ENCODE data around the gene GSG1L2. TPM values are rescaled to one million over a fixed set of nuclear protein-coding genes. Genes with fewer than 3 reads are reported as not detected.

GSG1L2 gene
- polyA plus RNA-seq, 2 of the 4 experiments (the other 2 are of a cell fraction): not detected

DNA sequence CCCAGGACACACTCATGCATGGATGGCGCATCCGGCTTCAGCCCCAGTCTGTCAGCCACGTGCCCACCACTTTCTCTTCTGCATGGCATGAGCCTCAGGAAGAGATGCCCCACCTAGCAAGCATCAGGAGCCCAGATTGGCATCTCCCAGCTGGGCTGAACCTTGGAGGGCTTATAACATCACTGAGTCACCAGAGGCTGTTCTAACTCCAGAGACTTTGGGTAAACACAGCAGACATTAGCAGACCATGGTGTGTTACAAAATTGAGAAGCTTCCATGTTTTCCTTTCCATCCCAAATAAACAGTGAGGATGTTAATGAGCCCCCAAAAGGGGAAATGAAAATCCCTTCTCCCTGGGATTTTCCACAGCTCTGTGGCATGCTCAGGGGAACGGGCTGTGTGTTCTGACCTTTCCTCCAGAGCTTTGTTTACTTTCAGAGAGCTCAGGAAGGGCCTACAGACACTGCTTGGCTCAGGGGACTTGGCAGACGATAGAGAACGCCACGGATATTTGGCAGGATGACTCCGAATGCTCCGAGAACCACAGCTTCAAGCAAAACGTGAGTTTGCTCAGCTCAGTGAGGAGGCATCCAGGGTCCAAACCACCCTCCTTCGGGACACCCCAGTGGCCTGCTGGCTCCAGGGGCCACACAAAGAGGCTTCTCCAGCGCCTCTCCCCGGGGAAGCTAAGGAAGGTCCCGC lies 20.3 kb upstream of the GSG1L2 start (continued):
- TF ChIP-seq, protein P1, sequence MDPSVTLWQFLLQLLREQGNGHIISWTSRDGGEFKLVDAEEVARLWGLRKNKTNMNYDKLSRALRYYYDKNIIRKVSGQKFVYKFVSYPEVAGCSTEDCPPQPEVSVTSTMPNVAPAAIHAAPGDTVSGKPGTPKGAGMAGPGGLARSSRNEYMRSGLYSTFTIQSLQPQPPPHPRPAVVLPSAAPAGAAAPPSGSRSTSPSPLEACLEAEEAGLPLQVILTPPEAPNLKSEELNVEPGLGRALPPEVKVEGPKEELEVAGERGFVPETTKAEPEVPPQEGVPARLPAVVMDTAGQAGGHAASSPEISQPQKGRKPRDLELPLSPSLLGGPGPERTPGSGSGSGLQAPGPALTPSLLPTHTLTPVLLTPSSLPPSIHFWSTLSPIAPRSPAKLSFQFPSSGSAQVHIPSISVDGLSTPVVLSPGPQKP (IDR thresholded peaks at IDR 0.05; ENCODE audit: low read depth, low read length): no peak
- TF ChIP-seq RCOR1 (IDR thresholded peaks at IDR 0.05; ENCODE audit: low read depth, low read length): no peak
- TF ChIP-seq POLR2AphosphoS2 (conservative IDR thresholded peaks at IDR 0.05; ENCODE audit: low read length): no peak
- no peak for TF ChIP-seq SREBF2 (IDR thresholded peaks at IDR 0.05)
- TF ChIP-seq, protein P2, sequence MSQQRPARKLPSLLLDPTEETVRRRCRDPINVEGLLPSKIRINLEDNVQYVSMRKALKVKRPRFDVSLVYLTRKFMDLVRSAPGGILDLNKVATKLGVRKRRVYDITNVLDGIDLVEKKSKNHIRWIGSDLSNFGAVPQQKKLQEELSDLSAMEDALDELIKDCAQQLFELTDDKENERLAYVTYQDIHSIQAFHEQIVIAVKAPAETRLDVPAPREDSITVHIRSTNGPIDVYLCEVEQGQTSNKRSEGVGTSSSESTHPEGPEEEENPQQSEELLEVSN (IDR thresholded peaks at IDR 0.05; ENCODE audit: borderline replicate concordance, low read depth): peak; percentile 85
- no peak for TF ChIP-seq EHMT2 (IDR thresholded peaks at IDR 0.05; ENCODE audit: low read depth)
- TF ChIP-seq ZNF302 (CRISPR knock-in tag; IDR thresholded peaks at IDR 0.05): peak; percentile 84; the same call in 1 of the 2 replicates
- TF ChIP-seq HEYL (CRISPR knock-in tag; IDR thresholded peaks at IDR 0.05): peak; percentile 75; the same call in 1 of the 2 replicates
- no peak for TF ChIP-seq POLR2A (IDR thresholded peaks at IDR 0.05; ENCODE audit: low read length)
- TF ChIP-seq EHF (CRISPR knock-in tag; IDR thresholded peaks at IDR 0.05): peak; percentile 86; the same call in 1 of the 2 replicates
- 0 out of 2 replicates have a peak, but pooled peaks have one; percentile 17 for TF ChIP-seq RFX5 (IDR thresholded peaks at IDR 0.05)
- TF ChIP-seq, protein P3, sequence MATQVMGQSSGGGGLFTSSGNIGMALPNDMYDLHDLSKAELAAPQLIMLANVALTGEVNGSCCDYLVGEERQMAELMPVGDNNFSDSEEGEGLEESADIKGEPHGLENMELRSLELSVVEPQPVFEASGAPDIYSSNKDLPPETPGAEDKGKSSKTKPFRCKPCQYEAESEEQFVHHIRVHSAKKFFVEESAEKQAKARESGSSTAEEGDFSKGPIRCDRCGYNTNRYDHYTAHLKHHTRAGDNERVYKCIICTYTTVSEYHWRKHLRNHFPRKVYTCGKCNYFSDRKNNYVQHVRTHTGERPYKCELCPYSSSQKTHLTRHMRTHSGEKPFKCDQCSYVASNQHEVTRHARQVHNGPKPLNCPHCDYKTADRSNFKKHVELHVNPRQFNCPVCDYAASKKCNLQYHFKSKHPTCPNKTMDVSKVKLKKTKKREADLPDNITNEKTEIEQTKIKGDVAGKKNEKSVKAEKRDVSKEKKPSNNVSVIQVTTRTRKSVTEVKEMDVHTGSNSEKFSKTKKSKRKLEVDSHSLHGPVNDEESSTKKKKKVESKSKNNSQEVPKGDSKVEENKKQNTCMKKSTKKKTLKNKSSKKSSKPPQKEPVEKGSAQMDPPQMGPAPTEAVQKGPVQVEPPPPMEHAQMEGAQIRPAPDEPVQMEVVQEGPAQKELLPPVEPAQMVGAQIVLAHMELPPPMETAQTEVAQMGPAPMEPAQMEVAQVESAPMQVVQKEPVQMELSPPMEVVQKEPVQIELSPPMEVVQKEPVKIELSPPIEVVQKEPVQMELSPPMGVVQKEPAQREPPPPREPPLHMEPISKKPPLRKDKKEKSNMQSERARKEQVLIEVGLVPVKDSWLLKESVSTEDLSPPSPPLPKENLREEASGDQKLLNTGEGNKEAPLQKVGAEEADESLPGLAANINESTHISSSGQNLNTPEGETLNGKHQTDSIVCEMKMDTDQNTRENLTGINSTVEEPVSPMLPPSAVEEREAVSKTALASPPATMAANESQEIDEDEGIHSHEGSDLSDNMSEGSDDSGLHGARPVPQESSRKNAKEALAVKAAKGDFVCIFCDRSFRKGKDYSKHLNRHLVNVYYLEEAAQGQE (IDR thresholded peaks at IDR 0.05): no peak
- TF ChIP-seq ZSCAN20 (CRISPR knock-in tag; IDR thresholded peaks at IDR 0.05): peak; percentile 86
- TF ChIP-seq NR3C1 (IDR thresholded peaks at IDR 0.05): no peak
- peak; percentile 83 to 88 for TF ChIP-seq EP300 (IDR thresholded peaks at IDR 0.05)
- TF ChIP-seq TP53 (CRISPR knock-in tag; IDR thresholded peaks at IDR 0.05): no peak
- peak; percentile 85; the same call in 1 of the 2 replicates for TF ChIP-seq FOXS1 (CRISPR knock-in tag; IDR thresholded peaks at IDR 0.05)
- 0 out of 2 replicates have a peak, but pooled peaks have one; percentile 40 for TF ChIP-seq RARB (CRISPR knock-in tag; IDR thresholded peaks at IDR 0.05)
- TF ChIP-seq JUNB (IDR thresholded peaks at IDR 0.05): peak; percentile 92
- TF ChIP-seq, protein P4, sequence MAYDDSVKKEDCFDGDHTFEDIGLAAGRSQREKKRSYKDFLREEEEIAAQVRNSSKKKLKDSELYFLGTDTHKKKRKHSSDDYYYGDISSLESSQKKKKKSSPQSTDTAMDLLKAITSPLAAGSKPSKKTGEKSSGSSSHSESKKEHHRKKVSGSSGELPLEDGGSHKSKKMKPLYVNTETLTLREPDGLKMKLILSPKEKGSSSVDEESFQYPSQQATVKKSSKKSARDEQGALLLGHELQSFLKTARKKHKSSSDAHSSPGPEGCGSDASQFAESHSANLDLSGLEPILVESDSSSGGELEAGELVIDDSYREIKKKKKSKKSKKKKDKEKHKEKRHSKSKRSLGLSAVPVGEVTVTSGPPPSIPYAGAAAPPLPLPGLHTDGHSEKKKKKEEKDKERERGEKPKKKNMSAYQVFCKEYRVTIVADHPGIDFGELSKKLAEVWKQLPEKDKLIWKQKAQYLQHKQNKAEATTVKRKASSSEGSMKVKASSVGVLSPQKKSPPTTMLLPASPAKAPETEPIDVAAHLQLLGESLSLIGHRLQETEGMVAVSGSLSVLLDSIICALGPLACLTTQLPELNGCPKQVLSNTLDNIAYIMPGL (CRISPR knock-in tag; IDR thresholded peaks at IDR 0.05; ENCODE audit: borderline replicate concordance): 0 out of 2 replicates have a peak, but pooled peaks have one; percentile 20
- peak; percentile 89 to 91; a peak in 4 of 5 replicates for TF ChIP-seq JUN (IDR thresholded peaks at IDR 0.05)
- TF ChIP-seq, protein P5, sequence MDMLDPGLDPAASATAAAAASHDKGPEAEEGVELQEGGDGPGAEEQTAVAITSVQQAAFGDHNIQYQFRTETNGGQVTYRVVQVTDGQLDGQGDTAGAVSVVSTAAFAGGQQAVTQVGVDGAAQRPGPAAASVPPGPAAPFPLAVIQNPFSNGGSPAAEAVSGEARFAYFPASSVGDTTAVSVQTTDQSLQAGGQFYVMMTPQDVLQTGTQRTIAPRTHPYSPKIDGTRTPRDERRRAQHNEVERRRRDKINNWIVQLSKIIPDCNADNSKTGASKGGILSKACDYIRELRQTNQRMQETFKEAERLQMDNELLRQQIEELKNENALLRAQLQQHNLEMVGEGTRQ (IDR thresholded peaks at IDR 0.05): peak; percentile 74
- no peak for TF ChIP-seq CBX8 (IDR thresholded peaks at IDR 0.05)
- no peak for TF ChIP-seq CHD4 (IDR thresholded peaks at IDR 0.05; ENCODE audit: borderline replicate concordance)
- peak; percentile 93 for TF ChIP-seq GATA3 (IDR thresholded peaks at IDR 0.05; ENCODE audit: borderline replicate concordance)
- TF ChIP-seq HOXA7 (CRISPR knock-in tag; IDR thresholded peaks at IDR 0.05): peak; percentile 84
- no peak for TF ChIP-seq MAZ (IDR thresholded peaks at IDR 0.05; ENCODE audit: borderline replicate concordance, low read depth, low read length)
- TF ChIP-seq HDAC2 (IDR thresholded peaks at IDR 0.05): no peak
- peak; percentile 95; the same call in 1 of the 2 replicates for TF ChIP-seq HOXB13 (CRISPR knock-in tag; IDR thresholded peaks at IDR 0.05; ENCODE audit: low read depth)
- TF ChIP-seq, protein P6, sequence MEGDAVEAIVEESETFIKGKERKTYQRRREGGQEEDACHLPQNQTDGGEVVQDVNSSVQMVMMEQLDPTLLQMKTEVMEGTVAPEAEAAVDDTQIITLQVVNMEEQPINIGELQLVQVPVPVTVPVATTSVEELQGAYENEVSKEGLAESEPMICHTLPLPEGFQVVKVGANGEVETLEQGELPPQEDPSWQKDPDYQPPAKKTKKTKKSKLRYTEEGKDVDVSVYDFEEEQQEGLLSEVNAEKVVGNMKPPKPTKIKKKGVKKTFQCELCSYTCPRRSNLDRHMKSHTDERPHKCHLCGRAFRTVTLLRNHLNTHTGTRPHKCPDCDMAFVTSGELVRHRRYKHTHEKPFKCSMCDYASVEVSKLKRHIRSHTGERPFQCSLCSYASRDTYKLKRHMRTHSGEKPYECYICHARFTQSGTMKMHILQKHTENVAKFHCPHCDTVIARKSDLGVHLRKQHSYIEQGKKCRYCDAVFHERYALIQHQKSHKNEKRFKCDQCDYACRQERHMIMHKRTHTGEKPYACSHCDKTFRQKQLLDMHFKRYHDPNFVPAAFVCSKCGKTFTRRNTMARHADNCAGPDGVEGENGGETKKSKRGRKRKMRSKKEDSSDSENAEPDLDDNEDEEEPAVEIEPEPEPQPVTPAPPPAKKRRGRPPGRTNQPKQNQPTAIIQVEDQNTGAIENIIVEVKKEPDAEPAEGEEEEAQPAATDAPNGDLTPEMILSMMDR (IDR thresholded peaks at IDR 0.05): no peak
- TF ChIP-seq, protein P7, sequence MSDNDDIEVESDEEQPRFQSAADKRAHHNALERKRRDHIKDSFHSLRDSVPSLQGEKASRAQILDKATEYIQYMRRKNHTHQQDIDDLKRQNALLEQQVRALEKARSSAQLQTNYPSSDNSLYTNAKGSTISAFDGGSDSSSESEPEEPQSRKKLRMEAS (IDR thresholded peaks at IDR 0.05): peak; percentile 98
- TF ChIP-seq, protein P8, sequence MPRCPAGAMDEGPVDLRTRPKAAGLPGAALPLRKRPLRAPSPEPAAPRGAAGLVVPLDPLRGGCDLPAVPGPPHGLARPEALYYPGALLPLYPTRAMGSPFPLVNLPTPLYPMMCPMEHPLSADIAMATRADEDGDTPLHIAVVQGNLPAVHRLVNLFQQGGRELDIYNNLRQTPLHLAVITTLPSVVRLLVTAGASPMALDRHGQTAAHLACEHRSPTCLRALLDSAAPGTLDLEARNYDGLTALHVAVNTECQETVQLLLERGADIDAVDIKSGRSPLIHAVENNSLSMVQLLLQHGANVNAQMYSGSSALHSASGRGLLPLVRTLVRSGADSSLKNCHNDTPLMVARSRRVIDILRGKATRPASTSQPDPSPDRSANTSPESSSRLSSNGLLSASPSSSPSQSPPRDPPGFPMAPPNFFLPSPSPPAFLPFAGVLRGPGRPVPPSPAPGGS (IDR thresholded peaks at IDR 0.05): peak; percentile 72; the same call in 2 of the 3 replicates

Measured in A549 (cell line).